ENCODE results near the gene ADAMTS15. TPM values are rescaled to one million over a fixed set of nuclear protein-coding genes. Genes with fewer than 3 reads are reported as not detected.

Gene ADAMTS15
- total and polyA plus RNA-seq, 2 of the 4 experiments (the other 2 are of a cell fraction), result 3.0 to 5.0 TPM

GRCh38 chr11:130525307-130525706 lies 76.9 kb downstream of the ADAMTS15 start (continued):
- TF ChIP-seq USF2 (IDR thresholded peaks at IDR 0.05; ENCODE audit: low read depth, low read length) (no peak), RCOR1 (IDR thresholded peaks at IDR 0.05; ENCODE audit: insufficient replicate concordance, low read length) (no peak)

Other genes with a start within 250 kb of the ADAMTS15 start
- 19.4 and 23.3 TPM in 2 replicates for gene ZBTB44, start 133.7 kb upstream of the ADAMTS15 start, total RNA-seq (2012; rRNA removed)
- 5.2 and 6.9 TPM in 2 replicates for gene ZBTB44, start 133.7 kb upstream of the ADAMTS15 start, polyA plus RNA-seq (2012; rRNA removed)
- gene ADAMTS8, start 20.0 kb upstream of the ADAMTS15 start, total RNA-seq (2012; rRNA removed), result under 0.01 TPM in 2 replicates
- 0.39 and 0.60 TPM in 2 replicates for gene ADAMTS8, start 20.0 kb upstream of the ADAMTS15 start, polyA plus RNA-seq (2012; rRNA removed)

Data from IMR-90 (cell line).